ENCODE data around the gene RAB35. TPM values are rescaled to one million over a fixed set of nuclear protein-coding genes. Genes with fewer than 3 reads are reported as not detected.
A peak's percentile ranks its signal among the peaks of the same experiment; 100 is the strongest.

RAB35 gene
- total RNA-seq, 1 donor: 25.0 TPM

GRCh38 chr12:120085920-120086645 lies 30.5 kb downstream of the RAB35 start:
- DNase-seq (ENCODE audit: insufficient read length, low spot score, missing footprints): no peak
- H3K9me3 ChIP-seq (ENCODE audit: low read depth, low read length): no peaks in the 10 kb centered on the region
- peak overlapping the region; percentile 74 for H3K4me3 ChIP-seq (ENCODE audit: insufficient read depth, low read length)
- peak overlapping the region; percentile 93 for H3K4me2 ChIP-seq (ENCODE audit: insufficient read depth, low read length)
- H3K27me3 ChIP-seq (ENCODE audit: insufficient read depth, low read length): no peaks in the 10 kb centered on the region
- no peak overlapping the region for H2AFZ ChIP-seq (ENCODE audit: low read length)
- peaks cover 10% of the 10 kb centered on the region for H3K4me1 ChIP-seq (ENCODE audit: insufficient read depth, low read length)
- H3K36me3 ChIP-seq (ENCODE audit: insufficient read depth, low read length): no peaks in the 10 kb centered on the region
- no peak for TF ChIP-seq CTCF (IDR thresholded peaks at IDR 0.05; ENCODE audit: extremely low read depth, low read depth, low read length)
- H3K79me2 ChIP-seq (ENCODE audit: insufficient read depth, low read length): no peaks in the 10 kb centered on the region
- peak overlapping the region; percentile 82 for H3K27ac ChIP-seq (ENCODE audit: low read depth, low read length)
- peaks cover 4% of the 10 kb centered on the region for H4K20me1 ChIP-seq (ENCODE audit: insufficient read depth, low read length)

- Histone ChIP-seq H3K4me2 (ENCODE audit: insufficient read depth, low read length) (no peak overlapping the region), H3K4me1 (ENCODE audit: insufficient read depth, low read length) (peaks cover 3% of the 10 kb centered on the region), H4K20me1 (ENCODE audit: insufficient read depth, low read length) (no peaks in the 10 kb centered on the region), H3K4me3 (ENCODE audit: insufficient read depth, low read length) (no peak overlapping the region), H3K36me3 (ENCODE audit: insufficient read depth, low read length) (no peaks in the 10 kb centered on the region), H3K9me3 (ENCODE audit: low read depth, low read length) (no peaks in the 10 kb centered on the region), H3K27ac (ENCODE audit: low read depth, low read length) (no peak overlapping the region), H3K27me3 (ENCODE audit: insufficient read depth, low read length) (peaks cover 21% of the 10 kb centered on the region), H2AFZ (ENCODE audit: low read length) (no peak overlapping the region), H3K79me2 (ENCODE audit: insufficient read depth, low read length) (no peaks in the 10 kb centered on the region)
- no peak for DNase-seq (ENCODE audit: insufficient read length, low spot score, missing footprints)
- no peak for TF ChIP-seq CTCF (IDR thresholded peaks at IDR 0.05; ENCODE audit: extremely low read depth, low read depth, low read length)
Measured at GRCh38 chr12:120081641-120082040, 34.9 kb downstream of the RAB35 start.

- DNase-seq (ENCODE audit: insufficient read length, low spot score, missing footprints): peak; percentile 71
- Histone ChIP-seq H3K4me3 (ENCODE audit: insufficient read depth, low read length) (no peak overlapping the region), H3K27me3 (ENCODE audit: insufficient read depth, low read length) (peaks cover 25% of the 10 kb centered on the region), H3K36me3 (ENCODE audit: insufficient read depth, low read length) (no peaks in the 10 kb centered on the region), H3K4me1 (ENCODE audit: insufficient read depth, low read length) (no peaks in the 10 kb centered on the region), H3K4me2 (ENCODE audit: insufficient read depth, low read length) (no peak overlapping the region), H2AFZ (ENCODE audit: low read length) (no peak overlapping the region), H3K27ac (ENCODE audit: low read depth, low read length) (no peak overlapping the region), H3K9me3 (ENCODE audit: low read depth, low read length) (no peaks in the 10 kb centered on the region), H3K79me2 (ENCODE audit: insufficient read depth, low read length) (no peaks in the 10 kb centered on the region), H4K20me1 (ENCODE audit: insufficient read depth, low read length) (no peaks in the 10 kb centered on the region)
- TF ChIP-seq CTCF (IDR thresholded peaks at IDR 0.05; ENCODE audit: extremely low read depth, low read depth, low read length): no peak
Measured at GRCh38 chr12:120079411-120080400, 36.8 kb downstream of the RAB35 start.

- Histone ChIP-seq H3K79me2 (ENCODE audit: insufficient read depth, low read length) (no peaks in the 10 kb centered on the region), H3K4me2 (ENCODE audit: insufficient read depth, low read length) (no peak overlapping the region), H4K20me1 (ENCODE audit: insufficient read depth, low read length) (no peaks in the 10 kb centered on the region), H3K4me3 (ENCODE audit: insufficient read depth, low read length) (no peak overlapping the region), H2AFZ (ENCODE audit: low read length) (no peak overlapping the region), H3K9me3 (ENCODE audit: low read depth, low read length) (no peaks in the 10 kb centered on the region), H3K36me3 (ENCODE audit: insufficient read depth, low read length) (no peaks in the 10 kb centered on the region), H3K27ac (ENCODE audit: low read depth, low read length) (no peak overlapping the region), H3K27me3 (ENCODE audit: insufficient read depth, low read length) (peaks cover 25% of the 10 kb centered on the region), H3K4me1 (ENCODE audit: insufficient read depth, low read length) (no peaks in the 10 kb centered on the region)
- DNase-seq (ENCODE audit: insufficient read length, low spot score, missing footprints): no peak
- TF ChIP-seq CTCF (IDR thresholded peaks at IDR 0.05; ENCODE audit: extremely low read depth, low read depth, low read length): no peak
Measured at GRCh38 chr12:120078868-120079267, 37.7 kb downstream of the RAB35 start.
